Activated CD4-positive, alpha-beta T cell treated with anti-CD3 and anti-CD28 coated beads for 36 hours (primary cell): ENCODE results near the gene PRND. TPM values are rescaled to one million over a fixed set of nuclear protein-coding genes. Genes with fewer than 3 reads are reported as not detected.
A peak's percentile ranks its signal among the peaks of the same experiment; 100 is the strongest.

Source experiments
- ATAC-seq: fragments of 200-7000 bp; cut with Tn5 transposase; one replicate; pipeline ENCODE4 v1.10.0; 2021; ENCODE audit warnings: mild to moderate bottlenecking, moderate library complexity
- CTCF ChIA-PET: fragments of 350-600 bp; sonication (Branson Sonifier 250); formaldehyde crosslinking; loops from one replicate; lab custom pipeline; 2021; ENCODE audit warnings: antibody characterized with exemption; lab: Charles Lee
- POLR2A ChIA-PET: fragments of 350-600 bp; sonication (Branson Sonifier 250); formaldehyde crosslinking; loops from one replicate; lab custom pipeline; 2021; ENCODE audit warnings: antibody characterized with exemption, inconsistent platforms; lab: Charles Lee
- DNase-seq: peaks from one replicate; pipeline ENCODE4 v3.0.0-alpha.2; 2020
- H3K27ac Mint-ChIP-seq: one replicate; pipeline ENCODE4 v1.8.0; 2021; ENCODE audit warnings: mixed read lengths
- H3K27me3 Mint-ChIP-seq: one replicate; pipeline ENCODE4 v1.8.0; 2021; ENCODE audit warnings: mixed read lengths
- H3K36me3 Mint-ChIP-seq: one replicate; pipeline ENCODE4 v1.8.0; 2021; ENCODE audit warnings: low read depth, mixed read lengths
- H3K4me1 Mint-ChIP-seq: one replicate; pipeline ENCODE4 v1.8.0; 2021; ENCODE audit warnings: mixed read lengths
- H3K4me3 Mint-ChIP-seq: one replicate; pipeline ENCODE4 v1.8.0; 2021; ENCODE audit warnings: mild to moderate bottlenecking, moderate library complexity, mixed read lengths
- H3K9me3 Mint-ChIP-seq: one replicate; pipeline ENCODE4 v1.8.0; 2021; ENCODE audit warnings: low read depth, mixed read lengths
- intact Hi-C, 2 experiments: fragments of 100-400 bp; cut with DNase I in 1 of 2; cut with micrococcal nuclease in 1 of 2; formaldehyde crosslinking; loops; one replicate each; pipeline versions ENCODE4 v1.14.2 to v1.15.1; 2022 to 2024; cut with DNase I, micrococcal nuclease
- total RNA-seq, 2 experiments: library from RNA; stranded (reverse); gene quantifications; one replicate each; pipeline ENCODE4 v1.2.3, GENCODE V29; 2021

The PRND gene
- total RNA-seq, 2 experiments from 2014 or later: not detected

DNA sequence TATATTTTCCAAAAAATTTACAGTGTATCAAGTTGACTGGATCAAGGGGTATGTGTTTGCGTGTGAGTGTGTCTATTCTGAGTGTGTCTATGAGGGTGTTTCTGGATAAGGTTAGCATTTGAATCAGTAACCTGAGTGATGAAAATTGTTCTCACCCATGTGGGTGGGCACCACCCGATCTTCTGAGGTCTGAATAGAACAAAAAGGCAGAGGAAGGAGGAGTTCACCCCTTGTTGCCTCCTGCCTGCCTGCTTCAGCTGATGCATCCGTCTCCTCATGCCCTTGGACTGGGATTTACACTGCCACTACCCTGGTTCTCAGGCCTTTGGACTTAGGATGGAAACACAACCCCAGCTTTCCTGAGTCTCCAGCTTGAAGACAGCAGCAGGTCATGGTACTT, 13.7 kb upstream of the PRND start:
- POLR2A ChIA-PET: no interaction called here
- no peak overlapping the region for H3K4me3 Mint-ChIP-seq
- DNase-seq: no peak
- no peak overlapping the region for H3K27ac Mint-ChIP-seq
- no peaks in the 10 kb centered on the region for H3K36me3 Mint-ChIP-seq
- no peaks in the 10 kb centered on the region for H3K9me3 Mint-ChIP-seq
- ATAC-seq: no peak
- H3K27me3 Mint-ChIP-seq: peaks cover under 1% of the 10 kb centered on the region
- intact Hi-C loops: no loop called here
- CTCF ChIA-PET: interaction anchor here (1.1 kb wide), 1 partner anchor 96 kb away, joined by 3 read pairs; no protein-coding TSS in a partner anchor
- peaks cover 4% of the 10 kb centered on the region for H3K4me1 Mint-ChIP-seq

DNA sequence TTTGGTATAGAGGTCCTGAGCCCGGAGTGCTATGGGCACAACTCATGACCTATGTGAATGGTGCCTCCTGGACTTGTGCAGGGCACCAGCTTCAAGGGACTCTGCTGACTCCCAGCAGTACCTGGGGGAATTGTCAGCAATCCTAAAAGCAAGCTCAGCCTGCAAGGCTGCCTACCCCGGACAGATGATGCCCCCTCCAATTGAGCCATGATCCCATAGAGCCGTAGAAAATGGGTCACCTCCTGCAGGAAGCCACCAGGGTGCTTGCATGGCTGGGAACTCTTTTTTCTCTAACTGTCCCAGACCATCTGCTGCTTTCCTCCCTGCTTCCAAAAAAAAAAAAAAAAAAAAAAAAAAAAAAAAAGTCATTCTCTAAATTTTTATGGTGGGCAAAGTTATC, 12.9 kb upstream of the PRND start:
- H3K27me3 Mint-ChIP-seq: peaks cover 3% of the 10 kb centered on the region
- H3K36me3 Mint-ChIP-seq: no peaks in the 10 kb centered on the region
- ATAC-seq (no peak), DNase-seq (no peak)
- H3K4me1 Mint-ChIP-seq: no peaks in the 10 kb centered on the region
- no peak overlapping the region for H3K4me3 Mint-ChIP-seq
- intact Hi-C loops: no loop called here
- ChIA-PET POLR2A (no interaction called here), CTCF (interaction anchor here (1.1 kb wide), 1 partner anchor 97 kb away, joined by 3 read pairs; no protein-coding TSS in a partner anchor)
- no peak overlapping the region for H3K27ac Mint-ChIP-seq
- no peaks in the 10 kb centered on the region for H3K9me3 Mint-ChIP-seq

DNA sequence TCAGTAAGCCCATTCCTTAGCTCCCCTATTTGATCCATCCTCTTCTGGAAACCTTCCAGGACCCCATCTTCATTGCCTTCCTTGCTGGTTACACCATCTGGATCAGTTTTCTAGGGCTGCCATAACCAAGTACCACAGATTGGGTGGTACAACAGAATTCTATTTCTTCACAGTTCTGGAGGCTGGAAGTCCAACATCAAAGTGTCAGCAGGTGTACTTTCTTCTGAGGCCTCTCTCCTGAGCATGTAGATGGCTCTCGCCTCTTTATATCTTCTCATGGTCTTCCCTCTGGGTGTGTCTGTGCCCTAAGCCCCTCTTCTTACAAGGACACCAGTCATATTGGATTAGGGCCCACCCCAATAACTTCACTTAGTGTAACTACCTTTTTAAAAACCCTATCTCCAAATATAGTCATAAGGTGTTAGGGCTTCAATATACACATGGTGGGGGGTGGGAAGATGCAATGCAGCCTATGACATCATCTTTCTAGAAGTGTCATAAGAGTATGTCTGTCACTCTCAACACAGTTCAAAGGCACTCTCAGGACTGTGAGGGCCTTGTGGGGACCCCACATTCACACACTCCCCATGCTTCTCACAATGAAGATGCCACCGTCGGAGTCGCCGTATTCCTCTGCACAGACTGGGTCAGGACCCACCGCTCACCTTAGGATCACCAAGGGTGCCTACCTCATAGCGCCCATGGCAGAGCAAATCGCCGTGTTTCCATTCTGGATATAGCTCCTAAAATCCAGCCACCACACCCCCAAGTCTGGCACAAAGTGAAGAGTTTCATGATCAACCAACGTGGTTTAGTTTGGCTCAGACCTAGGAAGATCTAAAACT, 12.2 kb upstream of the PRND start:
- POLR2A ChIA-PET: no interaction called here
- H3K36me3 Mint-ChIP-seq: no peaks in the 10 kb centered on the region
- no peaks in the 10 kb centered on the region for H3K4me1 Mint-ChIP-seq
- no peaks in the 10 kb centered on the region for H3K9me3 Mint-ChIP-seq
- H3K27me3 Mint-ChIP-seq: peaks cover 3% of the 10 kb centered on the region
- CTCF ChIA-PET: interaction anchor here (1.1 kb wide), 1 partner anchor 97 kb away, joined by 3 read pairs; no protein-coding TSS in a partner anchor
- no peak overlapping the region for H3K4me3 Mint-ChIP-seq
- no peak overlapping the region for H3K27ac Mint-ChIP-seq
- intact Hi-C loops: no loop called here
- no peak for DNase-seq
- no peak for ATAC-seq

DNA sequence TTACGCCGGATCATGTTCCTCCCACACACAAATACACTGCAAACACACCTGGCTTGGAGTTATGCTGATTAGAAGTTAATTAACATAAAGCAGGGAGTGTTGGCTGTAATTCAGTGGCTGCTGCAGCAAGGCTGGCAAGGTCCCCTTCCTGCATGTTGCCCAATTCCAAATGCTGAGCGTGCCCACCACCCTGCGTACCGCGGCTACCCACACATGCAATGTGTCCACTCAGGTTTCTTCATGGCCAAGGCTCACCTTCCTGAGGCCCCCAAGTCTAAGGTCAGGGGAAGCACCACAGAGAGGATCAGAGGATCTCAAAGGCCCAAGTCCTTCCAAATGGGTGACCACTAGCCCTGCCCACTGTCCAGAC, 11.6 kb upstream of the PRND start:
- Mint-ChIP-seq H3K27me3 (peaks cover 3% of the 10 kb centered on the region), H3K9me3 (no peaks in the 10 kb centered on the region), H3K36me3 (no peaks in the 10 kb centered on the region), H3K4me3 (no peak overlapping the region), H3K4me1 (no peaks in the 10 kb centered on the region), H3K27ac (no peak overlapping the region)
- DNase-seq: no peak
- ChIA-PET CTCF (no interaction called here), POLR2A (no interaction called here)
- intact Hi-C loops: no loop called here
- no peak for ATAC-seq

DNA sequence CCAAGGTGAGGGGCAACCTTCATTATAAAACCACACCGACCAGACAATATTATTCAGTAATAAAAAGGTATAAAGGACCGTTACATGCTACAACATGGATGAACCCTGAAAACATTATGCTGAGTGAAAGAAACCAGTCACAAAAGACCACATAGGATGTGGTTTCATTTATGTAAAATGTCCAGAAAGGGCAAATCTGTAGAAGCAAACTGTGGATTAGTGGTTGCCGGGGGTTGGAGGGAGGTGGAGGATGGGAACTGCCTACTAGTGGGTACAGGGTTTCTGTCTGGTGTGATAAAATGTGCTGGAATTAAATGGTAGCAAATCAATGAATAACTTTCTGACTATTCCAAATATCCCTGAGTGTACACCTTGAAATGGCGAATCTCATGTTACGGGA, 10.2 kb upstream of the PRND start:
- no peaks in the 10 kb centered on the region for H3K4me1 Mint-ChIP-seq
- no peaks in the 10 kb centered on the region for H3K9me3 Mint-ChIP-seq
- ChIA-PET CTCF (interaction anchor here (1.1 kb wide), 1 partner anchor 98 kb away, joined by 3 read pairs; no protein-coding TSS in a partner anchor), POLR2A (no interaction called here)
- H3K36me3 Mint-ChIP-seq: no peaks in the 10 kb centered on the region
- DNase-seq: no peak
- ATAC-seq: no peak
- intact Hi-C loops: no loop called here
- peaks cover 3% of the 10 kb centered on the region for H3K27me3 Mint-ChIP-seq
- H3K4me3 Mint-ChIP-seq: no peak overlapping the region
- no peak overlapping the region for H3K27ac Mint-ChIP-seq

DNA sequence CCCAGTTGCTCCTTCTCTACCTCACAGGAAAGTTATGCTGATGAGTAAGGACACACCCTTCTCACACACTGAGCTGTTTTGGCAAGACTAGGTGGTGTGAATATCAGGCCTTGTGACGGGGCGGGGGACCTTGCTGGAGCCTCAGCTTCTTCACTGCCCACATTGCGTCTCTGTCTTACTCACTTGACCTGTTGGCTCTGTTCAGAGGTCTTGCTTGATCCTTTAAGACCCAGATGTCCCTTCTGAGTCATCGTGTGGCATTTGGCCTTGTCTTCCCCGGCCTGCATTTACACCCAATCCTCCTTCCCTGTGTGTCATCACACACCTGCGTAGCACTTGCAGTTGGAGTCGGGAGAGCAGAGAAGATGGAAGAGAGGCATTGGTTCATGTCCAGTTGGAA, 8.3 kb upstream of the PRND start:
- Mint-ChIP-seq H3K9me3 (no peaks in the 10 kb centered on the region), H3K36me3 (no peaks in the 10 kb centered on the region), H3K4me3 (no peak overlapping the region), H3K4me1 (no peaks in the 10 kb centered on the region), H3K27me3 (peaks cover 3% of the 10 kb centered on the region), H3K27ac (no peak overlapping the region)
- DNase-seq (no peak), ATAC-seq (no peak)
- CTCF ChIA-PET: no interaction called here
- intact Hi-C loops: no loop called here
- POLR2A ChIA-PET: no interaction called here

DNA sequence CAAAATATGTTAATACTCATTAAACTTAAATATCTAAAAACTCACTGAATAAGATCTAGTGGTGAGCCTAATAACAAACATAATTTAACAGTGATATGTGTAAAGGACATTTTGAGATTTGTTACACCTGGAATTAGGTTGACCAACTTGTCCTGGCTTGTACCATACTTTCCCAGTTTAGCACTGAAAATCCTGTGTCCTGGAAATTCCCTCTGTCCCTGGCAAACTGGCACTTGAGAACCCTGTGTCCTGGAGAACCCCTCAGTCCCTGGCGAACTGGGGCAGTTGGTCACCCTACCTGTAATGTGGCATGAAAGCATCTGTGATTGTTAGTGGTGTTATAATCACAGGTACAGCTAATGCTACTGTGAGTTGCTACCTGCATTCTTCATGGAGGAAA, 6.9 kb upstream of the PRND start:
- H3K4me1 Mint-ChIP-seq: no peaks in the 10 kb centered on the region
- no peaks in the 10 kb centered on the region for H3K36me3 Mint-ChIP-seq
- no peak for DNase-seq
- POLR2A ChIA-PET: no interaction called here
- H3K4me3 Mint-ChIP-seq: no peak overlapping the region
- intact Hi-C loops: no loop called here
- no peak for ATAC-seq
- H3K27me3 Mint-ChIP-seq: peaks cover 3% of the 10 kb centered on the region
- CTCF ChIA-PET: interaction anchor here (0.6 to 2.0 kb wide), 9 partner anchors 25 to 138 kb away, joined by 3 to 7 read pairs (median 3); no protein-coding TSS in a partner anchor
- no peaks in the 10 kb centered on the region for H3K9me3 Mint-ChIP-seq
- no peak overlapping the region for H3K27ac Mint-ChIP-seq

DNA sequence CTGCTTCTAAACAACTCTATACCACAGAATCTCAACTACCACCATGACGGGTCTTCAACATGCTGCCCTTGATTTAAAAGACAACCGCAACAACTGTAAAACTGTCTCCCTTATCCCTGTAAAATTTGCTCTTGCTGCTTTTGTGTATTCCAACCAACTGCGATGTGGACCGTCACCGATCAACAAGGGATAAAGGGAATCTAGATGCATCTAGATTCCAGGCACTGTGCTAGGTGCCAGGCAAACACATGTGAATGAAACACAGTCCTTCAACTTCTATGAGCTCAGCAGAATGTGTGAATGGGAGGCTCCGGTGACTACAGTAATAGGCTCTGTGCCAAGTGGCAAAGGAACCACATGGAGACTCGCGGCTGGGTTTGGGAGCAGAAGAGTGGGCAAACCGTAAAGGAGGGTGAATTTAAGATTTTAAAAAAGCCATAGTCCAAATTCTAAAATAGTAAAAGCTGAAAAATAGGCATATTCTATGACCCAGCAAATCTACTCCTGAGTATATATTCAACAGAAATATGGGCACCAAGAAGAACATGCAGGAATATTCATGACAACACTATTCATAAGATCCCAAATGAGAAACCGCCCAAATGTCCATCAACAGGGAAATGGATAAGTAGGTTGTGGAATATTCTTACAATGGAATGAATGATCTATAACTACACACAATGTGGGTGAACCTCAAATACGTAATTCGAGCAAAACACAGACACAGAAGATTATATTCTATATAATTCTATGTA, 3.7 kb upstream of the PRND start:
- Mint-ChIP-seq H3K36me3 (no peaks in the 10 kb centered on the region), H3K9me3 (no peaks in the 10 kb centered on the region), H3K4me1 (peaks cover 7% of the 10 kb centered on the region), H3K4me3 (no peak overlapping the region), H3K27ac (no peak overlapping the region), H3K27me3 (peaks cover 3% of the 10 kb centered on the region)
- ChIA-PET POLR2A (no interaction called here), CTCF (interaction anchor here (0.7 to 9.9 kb wide), 2 partner anchors 109 to 672 kb away, joined by 3 to 193 read pairs; no protein-coding TSS in a partner anchor)
- intact Hi-C loops: no loop called here
- DNase-seq (no peak), ATAC-seq (no peak)

DNA sequence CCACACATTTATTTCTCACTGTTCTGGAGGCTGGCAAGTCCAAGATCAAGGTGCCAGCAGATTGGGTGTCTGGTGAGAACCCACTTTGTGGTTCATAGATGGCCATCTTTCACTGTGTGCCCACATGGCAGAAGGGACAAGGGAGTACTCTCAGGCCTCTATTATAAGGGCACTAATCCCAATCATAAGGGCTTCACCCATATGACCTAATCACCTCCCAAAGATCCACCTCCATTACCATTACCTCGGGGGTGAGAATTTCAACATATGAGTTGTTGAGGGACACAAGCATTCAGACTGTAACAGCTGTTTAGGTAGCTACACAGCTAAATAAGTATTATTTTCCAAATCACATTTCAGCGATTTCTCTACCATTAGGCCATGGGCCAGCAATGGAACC, 2.5 kb upstream of the PRND start:
- no peak overlapping the region for H3K27ac Mint-ChIP-seq
- no peak for ATAC-seq
- POLR2A ChIA-PET: no interaction called here
- no peaks in the 10 kb centered on the region for H3K9me3 Mint-ChIP-seq
- intact Hi-C loops: no loop called here
- no peak for DNase-seq
- no peaks in the 10 kb centered on the region for H3K27me3 Mint-ChIP-seq
- CTCF ChIA-PET: interaction anchor here (0.6 to 9.9 kb wide), 8 partner anchors 17 to 372 kb away, joined by 3 to 193 read pairs (median 6); no protein-coding TSS in a partner anchor
- H3K4me1 Mint-ChIP-seq: peaks cover 7% of the 10 kb centered on the region
- no peak overlapping the region for H3K4me3 Mint-ChIP-seq
- no peaks in the 10 kb centered on the region for H3K36me3 Mint-ChIP-seq

DNA sequence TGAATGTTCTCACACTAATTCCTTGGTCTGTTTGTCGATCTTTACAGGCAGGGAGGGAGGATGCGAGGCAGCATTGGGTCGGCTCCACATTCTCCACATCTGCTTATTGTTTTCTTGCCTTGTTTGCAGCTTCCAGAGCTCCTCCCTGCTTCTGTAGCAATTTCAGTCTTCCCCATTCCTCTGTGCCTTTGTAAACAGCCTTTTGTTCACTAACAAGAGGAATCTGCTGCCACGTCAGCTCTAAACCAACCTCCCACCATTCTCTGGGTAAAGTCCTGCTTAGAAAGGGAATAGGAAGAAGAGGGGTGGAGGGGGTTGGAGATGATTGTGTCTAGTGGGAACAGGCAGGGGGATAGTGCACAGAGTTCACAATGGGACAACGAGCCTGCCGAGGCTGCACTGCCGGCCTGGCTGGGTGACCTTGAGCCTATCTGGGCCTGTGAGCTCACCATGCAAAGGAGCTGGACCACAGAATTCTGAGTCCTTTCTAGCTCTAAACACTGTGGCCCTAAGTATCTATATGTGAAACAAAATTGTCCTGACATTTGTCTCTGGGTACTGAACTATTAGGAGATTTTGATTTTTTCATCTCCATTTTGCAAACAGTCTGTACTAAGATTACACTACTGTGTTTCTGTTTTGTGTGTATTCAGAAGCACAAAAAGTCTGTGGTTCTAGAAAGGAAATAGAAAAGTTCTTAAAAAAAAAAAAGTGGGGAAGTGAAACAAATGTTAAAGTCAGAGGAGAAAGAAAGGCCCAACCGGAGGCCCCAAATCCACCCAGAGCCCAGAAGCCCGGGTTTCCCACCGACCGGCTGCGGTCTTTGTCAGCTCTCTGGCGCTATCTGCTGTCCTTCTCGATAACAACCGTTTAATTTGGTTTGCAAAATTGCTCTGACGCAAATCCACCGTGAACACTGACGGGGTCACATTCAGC, 1.4 kb upstream of the PRND start:
- no peaks in the 10 kb centered on the region for H3K27me3 Mint-ChIP-seq
- H3K9me3 Mint-ChIP-seq: no peaks in the 10 kb centered on the region
- no peak overlapping the region for H3K4me3 Mint-ChIP-seq
- peak overlapping the region; percentile 40 for H3K27ac Mint-ChIP-seq
- CTCF ChIA-PET: interaction anchor here (0.7 to 9.9 kb wide), 14 partner anchors 16 to 1262 kb away, joined by 3 to 193 read pairs (median 5); no protein-coding TSS in a partner anchor
- ATAC-seq (peak; percentile 93), DNase-seq (peak; percentile 88)
- H3K4me1 Mint-ChIP-seq: peaks cover 7% of the 10 kb centered on the region
- POLR2A ChIA-PET: interaction anchor here (0.6 kb wide), 2 partner anchors 17 to 112 kb away, joined by 3 to 4 read pairs; no protein-coding TSS in a partner anchor
- intact Hi-C loops: loop anchor here (1.0 kb wide), 3 partner anchors 106 to 612 kb away; no protein-coding TSS in a partner anchor
- H3K36me3 Mint-ChIP-seq: no peaks in the 10 kb centered on the region
